Trophoblast cell (in vitro differentiated cells and primary cell): ENCODE data around the gene EMILIN3.

Source experiments
- DNase-seq, 2 donors: peaks; one replicate each; pipeline ENCODE4 v3.0.0-alpha.2; 2016
- H2AFZ ChIP-seq: 2 replicates; pipeline ENCODE4 v1.6.1; 2013; ENCODE audit warnings: low read length, moderate library complexity, mild to moderate bottlenecking; ENCODE audit not compliant: insufficient read depth, poor library complexity
- H2AK5ac ChIP-seq: 2 replicates; pipeline ENCODE4 v1.6.1; 2013; ENCODE audit warnings: mild to moderate bottlenecking, low read length
- H2BK120ac ChIP-seq: 2 replicates; pipeline ENCODE4 v1.6.1; 2013; ENCODE audit warnings: low read length, mild to moderate bottlenecking, moderate library complexity; ENCODE audit not compliant: insufficient read depth, poor library complexity
- H2BK12ac ChIP-seq: 2 replicates; pipeline ENCODE4 v1.6.1; 2013; ENCODE audit warnings: mild to moderate bottlenecking, low read length, moderate library complexity
- H2BK5ac ChIP-seq: 2 replicates; pipeline ENCODE4 v1.6.1; 2013; ENCODE audit warnings: low read length, low read depth, moderate library complexity, mild to moderate bottlenecking; ENCODE audit not compliant: poor library complexity
- H3K14ac ChIP-seq: 2 replicates; pipeline ENCODE4 v1.6.1; 2013; ENCODE audit warnings: mild to moderate bottlenecking, low read length
- H3K18ac ChIP-seq: 2 replicates; pipeline ENCODE4 v1.6.1; 2013; ENCODE audit warnings: mild to moderate bottlenecking, low read length
- H3K23ac ChIP-seq: 2 replicates; pipeline ENCODE4 v1.6.1; 2013; ENCODE audit warnings: low read length
- H3K27ac ChIP-seq: 2 replicates; pipeline ENCODE4 v1.5.1; 2013; ENCODE audit warnings: low read depth, mild to moderate bottlenecking, inconsistent platforms, low read length, moderate library complexity
- H3K27me3 ChIP-seq: 2 replicates; pipeline ENCODE4 v1.6.1; 2013; ENCODE audit warnings: inconsistent platforms, mild to moderate bottlenecking, low read length, moderate library complexity; ENCODE audit not compliant: insufficient read depth
- H3K36me3 ChIP-seq, 2 experiments: 1 replicate in 1 of 2; 2 replicates in 1 of 2; pipeline ENCODE4 v1.6.1; 2013; ENCODE audit warnings: low read length in 2 of 2, mild to moderate bottlenecking in 2 of 2, moderate library complexity in 1 of 2; ENCODE audit not compliant: insufficient read depth in 2 of 2, control insufficient read depth in 1 of 2
- H3K4ac ChIP-seq: 2 replicates; pipeline ENCODE4 v1.6.1; 2013; ENCODE audit warnings: low read depth, mild to moderate bottlenecking, low read length, moderate library complexity
- H3K4me1 ChIP-seq, 2 experiments: 1 replicate in 1 of 2; 2 replicates in 1 of 2; pipeline ENCODE4 v1.6.1; 2013; ENCODE audit warnings: low read length in 2 of 2, mild to moderate bottlenecking in 2 of 2, moderate library complexity in 1 of 2; ENCODE audit not compliant: insufficient read depth in 2 of 2, control insufficient read depth in 1 of 2
- H3K4me2 ChIP-seq: 2 replicates; pipeline ENCODE4 v1.6.1; 2013; ENCODE audit warnings: inconsistent platforms, mild to moderate bottlenecking, low read length, moderate library complexity
- H3K4me3 ChIP-seq: 2 replicates; pipeline ENCODE4 v1.5.1; 2013; ENCODE audit warnings: mild to moderate bottlenecking, low read depth, low read length, inconsistent platforms
- H3K79me1 ChIP-seq: one replicate; pipeline ENCODE4 v1.6.1; 2013; ENCODE audit warnings: low read length
- H3K79me2 ChIP-seq: 2 replicates; pipeline ENCODE4 v1.6.1; 2013; ENCODE audit warnings: low read length, mild to moderate bottlenecking; ENCODE audit not compliant: control insufficient read depth, insufficient read depth, poor library complexity
- H3K9ac ChIP-seq: 2 replicates; pipeline ENCODE4 v1.6.1; 2013; ENCODE audit warnings: mild to moderate bottlenecking, low read length
- H3K9me3 ChIP-seq: 2 replicates; pipeline ENCODE4 v1.6.1; 2013; ENCODE audit warnings: low read depth, mild to moderate bottlenecking, control low read depth, inconsistent platforms, low read length; ENCODE audit not compliant: insufficient read depth
- H4K12ac ChIP-seq: 2 replicates; pipeline ENCODE4 v1.6.1; 2013; ENCODE audit warnings: low read depth, mild to moderate bottlenecking, low read length, moderate library complexity
- H4K8ac ChIP-seq: 2 replicates; pipeline ENCODE4 v1.6.1; 2013; ENCODE audit warnings: low read depth, mild to moderate bottlenecking, low read length, moderate library complexity
- H4K91ac ChIP-seq: one replicate; pipeline ENCODE4 v1.6.1; 2013; ENCODE audit warnings: low read depth, mild to moderate bottlenecking, low read length, moderate library complexity
- WGBS: extraction: QIAGEN DNeasy Blood & Tissue Kit; methylation state at CpG from one replicate; pipeline ENCODE4 v1.1.7; 2013; ENCODE audit warnings: missing lambda C conversion rate; ENCODE audit not compliant: insufficient read length, insufficient coverage; ENCODE audit errors: extremely low coverage; 5-methylcytosine and 5-hydroxymethylcytosine counted together

Gene EMILIN3

DNA sequence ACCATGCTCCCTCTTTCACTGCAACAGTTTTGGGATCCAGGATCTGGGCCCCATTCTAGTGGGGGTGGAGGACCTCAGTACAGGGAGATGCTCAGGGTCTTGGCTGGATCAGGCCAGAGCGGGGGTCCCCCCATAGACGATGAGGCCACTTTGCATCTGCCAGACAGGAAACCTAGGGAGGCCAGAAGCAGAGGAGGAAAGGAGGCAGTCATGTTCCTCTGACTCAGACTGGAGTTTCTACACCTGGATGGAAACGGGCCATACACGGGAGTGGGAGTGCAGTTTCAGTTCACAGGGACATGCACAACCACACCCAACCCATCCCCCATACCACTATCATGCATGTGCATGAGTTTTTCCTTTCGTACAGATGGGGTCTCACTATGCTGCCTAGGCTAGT lies 3.6 kb upstream of the EMILIN3 start:
- DNase-seq, result no peak
- H3K9ac ChIP-seq, result no peak overlapping the region
- no peaks in the 10 kb centered on the region for H3K36me3 ChIP-seq
- peaks cover 24% of the 10 kb centered on the region for H3K27me3 ChIP-seq
- H3K4me3 ChIP-seq, result no peak overlapping the region
- peaks cover 17% of the 10 kb centered on the region for H3K9me3 ChIP-seq
- H3K4me1 ChIP-seq, result peaks cover 0 to 7% of the 10 kb centered on the region in 2 experiments
- no peak overlapping the region for H4K91ac ChIP-seq
- H2BK12ac ChIP-seq, result no peak overlapping the region
- no peak overlapping the region for H3K14ac ChIP-seq
- no peak overlapping the region for H2AK5ac ChIP-seq
- no peak overlapping the region for H4K8ac ChIP-seq
- no peak overlapping the region for H2AFZ ChIP-seq
- no peak overlapping the region for H2BK120ac ChIP-seq
- WGBS, result no CpG with 5 or more reads among the region's 5 CpGs
- no peak overlapping the region for H4K12ac ChIP-seq
- H3K79me1 ChIP-seq, result no peaks in the 10 kb centered on the region
- no peak overlapping the region for H2BK5ac ChIP-seq
- no peak overlapping the region for H3K4ac ChIP-seq
- no peak overlapping the region for H3K4me2 ChIP-seq
- H3K79me2 ChIP-seq, result no peaks in the 10 kb centered on the region
- H3K27ac ChIP-seq, result no peak overlapping the region
- H3K18ac ChIP-seq, result no peak overlapping the region
- H3K23ac ChIP-seq, result no peak overlapping the region

DNA sequence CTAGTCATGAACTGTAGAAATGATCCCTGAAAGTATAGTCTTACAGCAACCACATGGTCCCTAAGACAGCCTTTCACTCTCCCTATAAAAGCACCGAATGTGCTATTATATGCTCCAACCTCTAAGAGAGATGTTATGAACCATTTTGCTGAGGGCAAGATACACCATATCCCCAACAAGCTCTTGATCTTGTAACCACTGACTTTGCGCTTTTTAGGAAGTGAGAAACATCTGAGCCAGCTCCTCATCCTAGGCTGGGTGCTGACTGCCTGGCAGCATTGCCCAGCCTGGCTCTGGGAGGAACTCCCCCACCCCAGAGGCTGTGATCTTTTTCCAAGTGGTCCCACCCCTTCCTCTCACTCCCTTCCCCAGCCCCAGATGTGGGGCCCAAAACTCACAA lies 3.1 kb upstream of the EMILIN3 start:
- H2AFZ ChIP-seq, result no peak overlapping the region
- no peak overlapping the region for H4K8ac ChIP-seq
- H3K18ac ChIP-seq, result no peak overlapping the region
- no CpG with 5 or more reads among the region's 2 CpGs for WGBS
- no peak overlapping the region for H3K4me3 ChIP-seq
- no peak overlapping the region for H3K4ac ChIP-seq
- no peaks in the 10 kb centered on the region for H3K79me1 ChIP-seq
- no peaks in the 10 kb centered on the region for H3K36me3 ChIP-seq
- H3K9ac ChIP-seq, result no peak overlapping the region
- DNase-seq, result no peak
- no peak overlapping the region for H2BK12ac ChIP-seq
- peaks cover 0 to 7% of the 10 kb centered on the region in 2 experiments for H3K4me1 ChIP-seq
- H3K14ac ChIP-seq, result no peak overlapping the region
- no peak overlapping the region for H3K23ac ChIP-seq
- H4K91ac ChIP-seq, result no peak overlapping the region
- H2BK120ac ChIP-seq, result no peak overlapping the region
- H3K79me2 ChIP-seq, result no peaks in the 10 kb centered on the region
- H3K27me3 ChIP-seq, result peaks cover 29% of the 10 kb centered on the region
- H2AK5ac ChIP-seq, result no peak overlapping the region
- H2BK5ac ChIP-seq, result no peak overlapping the region
- H3K27ac ChIP-seq, result no peak overlapping the region
- H4K12ac ChIP-seq, result no peak overlapping the region
- no peak overlapping the region for H3K4me2 ChIP-seq
- peaks cover 17% of the 10 kb centered on the region for H3K9me3 ChIP-seq

DNA sequence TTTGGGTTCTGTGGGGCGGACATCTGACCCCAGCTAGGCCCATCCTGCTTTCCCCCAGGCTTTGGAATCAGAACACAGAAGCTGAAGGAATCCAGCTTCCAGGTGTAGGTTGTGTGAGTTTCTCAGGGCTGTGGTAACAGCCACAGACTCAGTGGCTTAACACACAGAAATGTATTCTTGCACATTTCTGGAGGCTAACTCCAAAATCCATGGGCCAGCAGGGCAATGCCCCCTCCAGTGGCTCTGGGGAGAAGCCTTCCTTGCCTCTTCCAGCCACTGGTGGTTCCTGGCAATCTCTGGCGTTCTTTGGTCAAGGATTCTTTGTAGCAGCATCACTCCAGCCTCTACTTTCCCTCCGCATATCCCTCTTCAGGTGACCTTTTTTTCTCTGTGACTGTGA lies 1.3 kb upstream of the EMILIN3 start:
- no peaks in the 10 kb centered on the region for H3K36me3 ChIP-seq
- H3K4ac ChIP-seq, result no peak overlapping the region
- no peak overlapping the region for H2BK5ac ChIP-seq
- H3K79me1 ChIP-seq, result no peaks in the 10 kb centered on the region
- no peaks in the 10 kb centered on the region for H3K79me2 ChIP-seq
- H2AFZ ChIP-seq, result no peak overlapping the region
- no peak overlapping the region for H4K8ac ChIP-seq
- WGBS, result no CpG with 5 or more reads among the region's 3 CpGs
- no peak overlapping the region for H2BK120ac ChIP-seq
- H3K23ac ChIP-seq, result no peak overlapping the region
- no peak for DNase-seq
- no peak overlapping the region for H3K27ac ChIP-seq
- no peak overlapping the region for H3K18ac ChIP-seq
- H4K91ac ChIP-seq, result no peak overlapping the region
- peaks cover 15% of the 10 kb centered on the region for H3K9me3 ChIP-seq
- H3K4me3 ChIP-seq, result no peak overlapping the region
- no peak overlapping the region for H3K14ac ChIP-seq
- peaks cover 0 to 7% of the 10 kb centered on the region in 2 experiments for H3K4me1 ChIP-seq
- H4K12ac ChIP-seq, result no peak overlapping the region
- no peak overlapping the region for H2BK12ac ChIP-seq
- H2AK5ac ChIP-seq, result no peak overlapping the region
- no peak overlapping the region for H3K9ac ChIP-seq
- H3K27me3 ChIP-seq, result peaks cover 33% of the 10 kb centered on the region
- no peak overlapping the region for H3K4me2 ChIP-seq

DNA sequence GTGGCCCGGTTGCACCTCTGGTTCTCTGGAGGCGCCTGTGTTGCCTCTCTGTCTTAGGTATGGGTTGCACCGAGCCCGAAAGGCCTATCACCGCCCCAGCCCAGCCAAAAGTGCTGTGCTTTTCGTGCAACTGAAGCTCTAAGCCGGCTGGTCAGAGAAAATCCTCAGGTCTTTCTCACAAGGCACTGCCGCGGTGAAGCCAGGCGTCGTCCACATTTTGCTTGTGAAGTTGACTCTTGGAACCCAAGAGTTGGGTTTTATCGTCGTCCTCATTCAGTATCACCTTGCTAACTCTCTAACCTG lies 726 bp upstream of the EMILIN3 start:
- Histone ChIP-seq H3K9me3 (peaks cover 14% of the 10 kb centered on the region), H3K4me2 (no peak overlapping the region), H3K79me1 (no peaks in the 10 kb centered on the region), H3K79me2 (no peaks in the 10 kb centered on the region), H4K8ac (no peak overlapping the region), H3K23ac (no peak overlapping the region), H2BK5ac (no peak overlapping the region), H2AFZ (no peak overlapping the region), H3K4me3 (no peak overlapping the region), H2AK5ac (no peak overlapping the region), H3K14ac (no peak overlapping the region), H3K9ac (no peak overlapping the region), H3K27ac (no peak overlapping the region), H3K27me3 (peaks cover 33% of the 10 kb centered on the region), H3K4ac (no peak overlapping the region), H2BK120ac (no peak overlapping the region), H3K18ac (no peak overlapping the region), H4K91ac (no peak overlapping the region), H2BK12ac (no peak overlapping the region), H4K12ac (no peak overlapping the region), H3K4me1 (peaks cover 0 to 7% of the 10 kb centered on the region in 2 experiments), H3K36me3 (no peaks in the 10 kb centered on the region)
- no CpG with 5 or more reads among the region's 13 CpGs for WGBS
- no peak for DNase-seq
